ENCODE results near the gene SWI5.

DNA sequence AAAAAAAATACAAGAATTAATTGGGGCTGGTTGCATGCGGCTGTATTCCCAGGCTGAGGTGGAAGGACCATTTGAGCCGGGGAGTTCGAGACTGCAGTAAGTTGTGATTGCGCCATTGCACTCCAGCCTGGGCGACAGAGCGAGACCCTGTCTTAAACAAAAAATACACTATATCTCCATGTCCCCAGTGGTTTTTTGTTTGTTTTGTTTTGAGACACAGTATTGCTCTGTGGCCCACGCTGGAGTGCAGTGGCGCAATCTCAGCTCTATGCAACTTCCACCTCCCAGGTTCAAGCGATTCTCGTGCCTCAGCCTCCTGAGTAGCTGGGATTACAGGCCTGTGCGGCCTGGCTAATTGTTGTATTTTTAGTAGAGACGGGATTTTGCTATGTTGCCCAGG, 47.7 kb downstream of the SWI5 start:
- TF ChIP-seq CTCF (IDR thresholded peaks at IDR 0.05; ENCODE audit: insufficient read depth, low read length, poor library complexity, severe bottlenecking) (no peak), EZH2phosphoT487 (conservative IDR thresholded peaks at IDR 0.05; ENCODE audit: low read length) (no peak)
